D341Med (cell line): ENCODE results near the gene ICE2.

Experiments used
- DNase-seq: peaks from one replicate; pipeline ENCODE4 v3.0.0; 2012; ENCODE audit warnings: low spot score

ICE2 gene

GRCh38 chr15:60496853-60497252, 17.9 kb upstream of the ICE2 start:
- DNase-seq, result no peak

GRCh38 chr15:60494108-60494507, 15.2 kb upstream of the ICE2 start:
- DNase-seq, result no peak

- DNase-seq, result no peak
These were observed 14.2 kb upstream of the ICE2 start for GRCh38 chr15:60493166-60493565.

GRCh38 chr15:60486742-60487141, 7.8 kb upstream of the ICE2 start:
- DNase-seq, result no peak

- DNase-seq, result no peak
These were observed 6.6 kb upstream of the ICE2 start for GRCh38 chr15:60485365-60486055.

GRCh38 chr15:60483042-60483441, 4.1 kb upstream of the ICE2 start:
- DNase-seq, result no peak

- no peak for DNase-seq
These were observed 1.9 kb upstream of the ICE2 start for GRCh38 chr15:60480888-60481287.

GRCh38 chr15:60480149-60480548, 1.2 kb upstream of the ICE2 start:
- DNase-seq, result no peak

GRCh38 chr15:60479361-60480110, 594 bp upstream of the ICE2 start:
- DNase-seq, result no peak

- no peak for DNase-seq
These were observed 901 bp downstream of the ICE2 start for GRCh38 chr15:60477916-60478565.

GRCh38 chr15:60477164-60477563, 1.8 kb downstream of the ICE2 start:
- no peak for DNase-seq

GRCh38 chr15:60476713-60477112, 2.2 kb downstream of the ICE2 start:
- no peak for DNase-seq

GRCh38 chr15:60473135-60473534, 5.8 kb downstream of the ICE2 start:
- no peak for DNase-seq

- DNase-seq, result no peak
These were observed 7.6 kb downstream of the ICE2 start for GRCh38 chr15:60471314-60471713.

GRCh38 chr15:60469893-60470641, 8.9 kb downstream of the ICE2 start:
- no peak for DNase-seq

- no peak for DNase-seq
These were observed 13.9 kb downstream of the ICE2 start for GRCh38 chr15:60464836-60465630.

GRCh38 chr15:60462027-60462426, 16.9 kb downstream of the ICE2 start:
- DNase-seq, result no peak

GRCh38 chr15:60460931-60461330, 18.0 kb downstream of the ICE2 start:
- DNase-seq, result no peak

- no peak for DNase-seq
These were observed 20.2 kb downstream of the ICE2 start for GRCh38 chr15:60458721-60459120.

GRCh38 chr15:60457985-60458384, 21.0 kb downstream of the ICE2 start:
- no peak for DNase-seq

GRCh38 chr15:60454824-60455223, 24.1 kb downstream of the ICE2 start:
- DNase-seq, result no peak
